Measurements from ENCODE around the gene AGBL2. TPM values are rescaled to one million over a fixed set of nuclear protein-coding genes. Genes with fewer than 3 reads are reported as not detected.

Gene AGBL2
- total RNA-seq, 1 experiment from 2014 or later: 3.0 TPM

DNA sequence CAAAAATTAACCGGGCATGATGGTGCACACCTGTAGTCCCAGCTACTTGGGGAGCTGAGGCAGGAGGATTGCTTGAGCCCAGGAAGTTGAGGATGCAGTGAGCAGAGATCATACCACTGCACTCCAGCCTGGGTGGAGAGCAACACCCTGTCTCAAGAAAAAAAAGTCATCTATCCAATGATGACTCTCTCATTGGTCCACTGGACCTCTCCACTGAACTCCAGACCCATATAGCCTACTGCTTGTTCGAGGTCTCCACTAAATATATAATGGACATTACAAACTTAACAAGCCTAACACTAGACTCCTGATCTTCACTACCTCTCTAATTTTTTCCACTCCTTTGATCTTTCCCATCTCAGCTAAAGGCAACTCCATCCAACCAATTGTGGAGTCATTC lies 39.3 kb downstream of the AGBL2 start:
- TF ChIP-seq, protein P1, sequence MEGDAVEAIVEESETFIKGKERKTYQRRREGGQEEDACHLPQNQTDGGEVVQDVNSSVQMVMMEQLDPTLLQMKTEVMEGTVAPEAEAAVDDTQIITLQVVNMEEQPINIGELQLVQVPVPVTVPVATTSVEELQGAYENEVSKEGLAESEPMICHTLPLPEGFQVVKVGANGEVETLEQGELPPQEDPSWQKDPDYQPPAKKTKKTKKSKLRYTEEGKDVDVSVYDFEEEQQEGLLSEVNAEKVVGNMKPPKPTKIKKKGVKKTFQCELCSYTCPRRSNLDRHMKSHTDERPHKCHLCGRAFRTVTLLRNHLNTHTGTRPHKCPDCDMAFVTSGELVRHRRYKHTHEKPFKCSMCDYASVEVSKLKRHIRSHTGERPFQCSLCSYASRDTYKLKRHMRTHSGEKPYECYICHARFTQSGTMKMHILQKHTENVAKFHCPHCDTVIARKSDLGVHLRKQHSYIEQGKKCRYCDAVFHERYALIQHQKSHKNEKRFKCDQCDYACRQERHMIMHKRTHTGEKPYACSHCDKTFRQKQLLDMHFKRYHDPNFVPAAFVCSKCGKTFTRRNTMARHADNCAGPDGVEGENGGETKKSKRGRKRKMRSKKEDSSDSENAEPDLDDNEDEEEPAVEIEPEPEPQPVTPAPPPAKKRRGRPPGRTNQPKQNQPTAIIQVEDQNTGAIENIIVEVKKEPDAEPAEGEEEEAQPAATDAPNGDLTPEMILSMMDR (conservative IDR thresholded peaks at IDR 0.05): no peak

More for the DNA sequence above, 39.3 kb downstream of the AGBL2 start:
- no peak overlapping the region for H4K5ac ChIP-seq (ENCODE audit: insufficient read length, low read depth, low read length)
- no peak overlapping the region for H4K91ac ChIP-seq (ENCODE audit: insufficient read length, low read depth, low read length)
- Mint-ChIP-seq H3K36me3 (ENCODE audit: insufficient read depth in 1 of 3, low read depth in 3 of 3) (no peaks in the 10 kb centered on the region), H3K4me1 (0 out of 4 replicates have a peak, but pooled peaks cover 0 to 2% of the 10 kb centered on the region in 2 experiments), H3K9me3 (no peaks in the 10 kb centered on the region), H3K27me3 (ENCODE audit: low read depth) (no peaks in the 10 kb centered on the region; the same call in 1 of the 2 replicates), H3K27ac (peak overlapping the region in 1 of 3 experiments; percentile 23; a peak in 2 of 7 replicates), H3K4me3 (no peak overlapping the region)
- H3K56ac ChIP-seq (ENCODE audit: insufficient read length, low read depth, low read length): no peak overlapping the region
- H3K23ac ChIP-seq (ENCODE audit: insufficient read length, low read depth, low read length): no peak overlapping the region
- H3K79me1 ChIP-seq (ENCODE audit: insufficient read depth, low read depth, low read length, poor library complexity, severe bottlenecking): no peaks in the 10 kb centered on the region
- no peak overlapping the region for H2BK120ac ChIP-seq (ENCODE audit: low read depth, low read length, poor library complexity, severe bottlenecking)
- no peaks in the 10 kb centered on the region for H3K4me1 ChIP-seq (ENCODE audit: insufficient read depth, low read length)
- H3K9me3 ChIP-seq (ENCODE audit: control insufficient read depth, low read depth, low read length): no peaks in the 10 kb centered on the region
- H3K79me2 ChIP-seq (ENCODE audit: insufficient read depth, low read length): no peaks in the 10 kb centered on the region
- no peak overlapping the region for H4K8ac ChIP-seq (replicated peaks; ENCODE audit: insufficient read length, low read depth, low read length)
- no peak for DNase-seq
- H3K27ac ChIP-seq (ENCODE audit: insufficient read length, low read depth, low read length): no peak overlapping the region
- no peak overlapping the region for H3K18ac ChIP-seq (ENCODE audit: insufficient read length, low read depth, low read length)
- no peaks in the 10 kb centered on the region for H4K20me1 ChIP-seq (ENCODE audit: control insufficient read depth, insufficient read depth, insufficient read length)
- H3K23me2 ChIP-seq (ENCODE audit: insufficient read length, low read depth, low read length, poor library complexity, severe bottlenecking): no peaks in the 10 kb centered on the region
- no peak overlapping the region for H2AFZ ChIP-seq (ENCODE audit: low read length)
- no peak overlapping the region for H2BK20ac ChIP-seq (ENCODE audit: low read depth, low read length, poor library complexity, severe bottlenecking)
- H2BK12ac ChIP-seq (ENCODE audit: insufficient read length, low read depth, low read length): no peak overlapping the region
- H2BK5ac ChIP-seq (ENCODE audit: insufficient read length, low read length): no peak overlapping the region
- no peak overlapping the region for H3K9ac ChIP-seq (ENCODE audit: extremely low read depth, insufficient read length, low read length)
- H3K27me3 ChIP-seq (ENCODE audit: insufficient read depth, low read length): no peaks in the 10 kb centered on the region
- H2BK15ac ChIP-seq (ENCODE audit: low read depth, low read length): no peak overlapping the region
- WGBS (ENCODE audit: extremely low coverage, insufficient read length, low lambda C conversion rate): no CpG with 5 or more reads among the region's 2 CpGs
- H2AK5ac ChIP-seq (ENCODE audit: insufficient read length, low read length): no peak overlapping the region
- H3K14ac ChIP-seq (ENCODE audit: insufficient read depth, low read length): no peak overlapping the region
- H3T11ph ChIP-seq (ENCODE audit: low read length): no peak overlapping the region
- H3K4me2 ChIP-seq (ENCODE audit: insufficient read depth, insufficient read length, low read length): no peak overlapping the region
- no peak overlapping the region for H3K4ac ChIP-seq (ENCODE audit: low read depth, low read length)

All from H9 (cell line).